ENCODE measurements around the gene EPB41L1. TPM values are rescaled to one million over a fixed set of nuclear protein-coding genes. Genes with fewer than 3 reads are reported as not detected.

Gene EPB41L1
- total and polyA plus RNA-seq, 11 donors = 7.1 to 29.8 (median 17.3) TPM

GRCh38 chr20:36130390-36130789 is 24.1 kb upstream of the EPB41L1 start:
- no peak for ATAC-seq
- Histone ChIP-seq H3K4me1 (no peaks in the 10 kb centered on the region), H3K36me3 (no peaks in the 10 kb centered on the region), H3K27ac (no peak overlapping the region), H3K4me3 (no peak overlapping the region), H3K9me3 (no peaks in the 10 kb centered on the region), H3K27me3 (no peaks in the 10 kb centered on the region)
- TF ChIP-seq POLR2A (IDR thresholded peaks at IDR 0.05) = no peak
- TF ChIP-seq CTCF (IDR thresholded peaks at IDR 0.05) = no peak
- DNase-seq = no peak
- 77 to 82% (median 79%) methylated on average over 6 of the region's 6 CpGs for WGBS, 4 donors
- intact Hi-C loops (cut with DNase I) = no loop called here

GRCh38 chr20:36132802-36133211 is 21.7 kb upstream of the EPB41L1 start:
- WGBS, 4 donors = 85 to 91% (median 88%) methylated on average over 5 of the region's 5 CpGs
- Histone ChIP-seq H3K36me3 (no peaks in the 10 kb centered on the region), H3K27ac (no peak overlapping the region), H3K27me3 (no peaks in the 10 kb centered on the region), H3K4me1 (no peaks in the 10 kb centered on the region), H3K4me3 (no peak overlapping the region), H3K9me3 (no peaks in the 10 kb centered on the region)
- TF ChIP-seq CTCF (IDR thresholded peaks at IDR 0.05) (no peak), POLR2A (IDR thresholded peaks at IDR 0.05) (no peak)
- ATAC-seq (no peak), DNase-seq (peak in 1 of 5 donors; percentile 32)
- intact Hi-C loops (cut with DNase I) = no loop called here

GRCh38 chr20:36133821-36134220 is 20.7 kb upstream of the EPB41L1 start:
- WGBS, 4 donors = 94 to 99% (median 97%) methylated on average over 2 of the region's 2 CpGs
- no peaks in the 10 kb centered on the region for H3K27me3 ChIP-seq
- intact Hi-C loops (cut with DNase I) = no loop called here
- peak in 1 of 5 donors; percentile 4 for DNase-seq
- no peak for TF ChIP-seq POLR2A (IDR thresholded peaks at IDR 0.05)
- no peak for TF ChIP-seq CTCF (IDR thresholded peaks at IDR 0.05)
- no peak overlapping the region for H3K4me3 ChIP-seq
- no peak overlapping the region for H3K27ac ChIP-seq
- no peak for ATAC-seq
- H3K36me3 ChIP-seq = no peaks in the 10 kb centered on the region
- H3K4me1 ChIP-seq = peaks cover 0 to 2% (median 0%) of the 10 kb centered on the region in 12 donors
- H3K9me3 ChIP-seq = no peaks in the 10 kb centered on the region

- Histone ChIP-seq H3K4me3 (no peak overlapping the region), H3K27ac (no peak overlapping the region), H3K36me3 (no peaks in the 10 kb centered on the region), H3K4me1 (peaks cover 0 to 3% (median 0%) of the 10 kb centered on the region in 12 donors), H3K9me3 (no peaks in the 10 kb centered on the region), H3K27me3 (no peaks in the 10 kb centered on the region)
- ATAC-seq = no peak
- intact Hi-C loops (cut with DNase I) = no loop called here
- TF ChIP-seq CTCF (IDR thresholded peaks at IDR 0.05) (no peak), POLR2A (IDR thresholded peaks at IDR 0.05) (no peak)
- 86 to 93% (median 92%) methylated on average over 6 of the region's 6 CpGs for WGBS, 4 donors
- no peak for DNase-seq
Measured at GRCh38 chr20:36135159-36135558, 19.4 kb upstream of the EPB41L1 start.

Data from heart left ventricle (tissue), 16 donors.